Measurements from ENCODE around the gene TMEM182.

Gene TMEM182

GRCh38 chr2:102792568-102793208, 30.9 kb downstream of the TMEM182 start:
- Histone ChIP-seq H3K9me3 (ENCODE audit: insufficient read depth, low read length) (no peaks in the 10 kb centered on the region), H3K27ac (ENCODE audit: low read length) (no peak overlapping the region), H3K79me2 (ENCODE audit: low read length) (no peaks in the 10 kb centered on the region), H4K20me1 (ENCODE audit: insufficient read depth, low read length) (no peaks in the 10 kb centered on the region), H3K36me3 (replicated peaks; ENCODE audit: low read depth, low read length) (no peaks in the 10 kb centered on the region), H3K4me1 (ENCODE audit: low read length) (peaks cover 4% of the 10 kb centered on the region; the same call in 1 of the 2 replicates), H3K9ac (ENCODE audit: low read length) (no peak overlapping the region), H3K4me3 (ENCODE audit: low read length) (no peak overlapping the region), H3K27me3 (ENCODE audit: low read depth, low read length) (no peaks in the 10 kb centered on the region), H3K4me2 (ENCODE audit: low read length) (no peak overlapping the region), H2AFZ (ENCODE audit: low read depth, low read length) (no peak overlapping the region)
- no peak for TF ChIP-seq EZH2phosphoT487 (IDR thresholded peaks at IDR 0.05; ENCODE audit: low read depth)
- TF ChIP-seq, protein P1, sequence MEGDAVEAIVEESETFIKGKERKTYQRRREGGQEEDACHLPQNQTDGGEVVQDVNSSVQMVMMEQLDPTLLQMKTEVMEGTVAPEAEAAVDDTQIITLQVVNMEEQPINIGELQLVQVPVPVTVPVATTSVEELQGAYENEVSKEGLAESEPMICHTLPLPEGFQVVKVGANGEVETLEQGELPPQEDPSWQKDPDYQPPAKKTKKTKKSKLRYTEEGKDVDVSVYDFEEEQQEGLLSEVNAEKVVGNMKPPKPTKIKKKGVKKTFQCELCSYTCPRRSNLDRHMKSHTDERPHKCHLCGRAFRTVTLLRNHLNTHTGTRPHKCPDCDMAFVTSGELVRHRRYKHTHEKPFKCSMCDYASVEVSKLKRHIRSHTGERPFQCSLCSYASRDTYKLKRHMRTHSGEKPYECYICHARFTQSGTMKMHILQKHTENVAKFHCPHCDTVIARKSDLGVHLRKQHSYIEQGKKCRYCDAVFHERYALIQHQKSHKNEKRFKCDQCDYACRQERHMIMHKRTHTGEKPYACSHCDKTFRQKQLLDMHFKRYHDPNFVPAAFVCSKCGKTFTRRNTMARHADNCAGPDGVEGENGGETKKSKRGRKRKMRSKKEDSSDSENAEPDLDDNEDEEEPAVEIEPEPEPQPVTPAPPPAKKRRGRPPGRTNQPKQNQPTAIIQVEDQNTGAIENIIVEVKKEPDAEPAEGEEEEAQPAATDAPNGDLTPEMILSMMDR (IDR thresholded peaks at IDR 0.05; ENCODE audit: low read depth, low read length): no peak

DNA sequence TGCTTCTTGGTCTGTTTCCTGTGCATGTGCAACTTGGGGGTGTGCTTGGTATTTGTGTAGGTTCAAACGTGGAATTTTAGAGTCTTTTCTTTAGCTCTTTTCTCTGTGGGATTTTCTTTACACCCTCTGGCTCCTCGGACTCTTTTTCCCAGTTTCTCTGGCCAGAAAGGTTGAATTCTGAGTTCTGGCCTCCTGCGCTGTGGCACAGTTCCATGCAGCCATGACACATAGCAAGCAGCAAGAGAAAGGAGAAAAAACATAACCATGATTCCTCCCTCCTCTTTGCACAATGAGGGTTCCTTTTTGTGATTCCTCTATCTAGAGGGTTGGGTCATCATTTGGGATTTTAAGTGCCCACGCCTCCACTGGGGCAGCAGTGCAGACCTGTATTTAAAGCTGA, 33.8 kb downstream of the TMEM182 start:
- H3K4me2 ChIP-seq (ENCODE audit: low read length): no peak overlapping the region
- H3K9ac ChIP-seq (ENCODE audit: low read length): no peak overlapping the region
- peaks cover 4% of the 10 kb centered on the region; the same call in 1 of the 2 replicates for H3K4me1 ChIP-seq (ENCODE audit: low read length)
- H3K27ac ChIP-seq (ENCODE audit: low read length): no peak overlapping the region
- H3K4me3 ChIP-seq (ENCODE audit: low read length): no peak overlapping the region
- H3K9me3 ChIP-seq (ENCODE audit: insufficient read depth, low read length): no peaks in the 10 kb centered on the region
- no peak for TF ChIP-seq EZH2phosphoT487 (IDR thresholded peaks at IDR 0.05; ENCODE audit: low read depth)
- TF ChIP-seq, protein P1 (IDR thresholded peaks at IDR 0.05; ENCODE audit: low read depth, low read length): no peak
- H2AFZ ChIP-seq (ENCODE audit: low read depth, low read length): no peak overlapping the region
- H3K79me2 ChIP-seq (ENCODE audit: low read length): no peaks in the 10 kb centered on the region
- H3K27me3 ChIP-seq (ENCODE audit: low read depth, low read length): no peaks in the 10 kb centered on the region
- no peaks in the 10 kb centered on the region for H4K20me1 ChIP-seq (ENCODE audit: insufficient read depth, low read length)
- H3K36me3 ChIP-seq (replicated peaks; ENCODE audit: low read depth, low read length): peaks cover 11% of the 10 kb centered on the region

DNA sequence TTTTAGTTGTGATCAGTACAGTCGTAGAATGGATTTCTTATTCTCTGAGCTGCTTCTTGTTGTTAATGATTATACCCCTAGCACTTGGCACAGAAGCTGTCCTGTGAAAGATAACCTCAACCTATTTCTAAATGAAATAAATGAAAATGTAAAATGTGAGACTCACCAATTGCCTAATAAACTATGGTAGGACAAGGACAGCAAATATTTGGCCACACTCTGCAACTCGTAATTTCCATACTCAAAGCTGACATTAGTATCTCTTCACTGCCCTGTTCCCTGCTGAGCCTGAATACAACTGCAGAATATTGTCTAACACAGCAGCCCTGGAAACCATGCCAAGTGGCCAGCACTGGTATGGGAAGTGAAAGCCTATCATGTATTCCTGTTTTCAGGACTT, 34.5 kb downstream of the TMEM182 start:
- Histone ChIP-seq H3K4me2 (ENCODE audit: low read length) (no peak overlapping the region), H2AFZ (ENCODE audit: low read depth, low read length) (no peak overlapping the region), H3K9me3 (ENCODE audit: insufficient read depth, low read length) (0 out of 2 replicates have a peak, but pooled peaks cover 2% of the 10 kb centered on the region), H3K27me3 (ENCODE audit: low read depth, low read length) (no peaks in the 10 kb centered on the region), H3K36me3 (replicated peaks; ENCODE audit: low read depth, low read length) (peaks cover 15% of the 10 kb centered on the region), H3K4me3 (ENCODE audit: low read length) (no peak overlapping the region), H3K27ac (ENCODE audit: low read length) (no peak overlapping the region), H3K4me1 (ENCODE audit: low read length) (peaks cover 4% of the 10 kb centered on the region; the same call in 1 of the 2 replicates), H4K20me1 (ENCODE audit: insufficient read depth, low read length) (no peaks in the 10 kb centered on the region), H3K79me2 (ENCODE audit: low read length) (no peaks in the 10 kb centered on the region), H3K9ac (ENCODE audit: low read length) (no peak overlapping the region)
- TF ChIP-seq, protein P1 (IDR thresholded peaks at IDR 0.05; ENCODE audit: low read depth, low read length): no peak
- no peak for TF ChIP-seq EZH2phosphoT487 (IDR thresholded peaks at IDR 0.05; ENCODE audit: low read depth)

GRCh38 chr2:102797486-102797885, 35.7 kb downstream of the TMEM182 start:
- Histone ChIP-seq H3K9me3 (ENCODE audit: insufficient read depth, low read length) (0 out of 2 replicates have a peak, but pooled peaks cover 2% of the 10 kb centered on the region), H3K4me1 (ENCODE audit: low read length) (no peaks in the 10 kb centered on the region), H2AFZ (ENCODE audit: low read depth, low read length) (no peak overlapping the region), H3K27ac (ENCODE audit: low read length) (no peak overlapping the region), H3K27me3 (ENCODE audit: low read depth, low read length) (no peaks in the 10 kb centered on the region), H3K36me3 (replicated peaks; ENCODE audit: low read depth, low read length) (peaks cover 18% of the 10 kb centered on the region), H3K4me2 (ENCODE audit: low read length) (no peak overlapping the region), H3K79me2 (ENCODE audit: low read length) (no peaks in the 10 kb centered on the region), H3K9ac (ENCODE audit: low read length) (no peak overlapping the region), H4K20me1 (ENCODE audit: insufficient read depth, low read length) (no peaks in the 10 kb centered on the region), H3K4me3 (ENCODE audit: low read length) (no peak overlapping the region)
- no peak for TF ChIP-seq EZH2phosphoT487 (IDR thresholded peaks at IDR 0.05; ENCODE audit: low read depth)
- TF ChIP-seq, protein P1 (IDR thresholded peaks at IDR 0.05; ENCODE audit: low read depth, low read length): no peak

Measured in OCI-LY3 (cell line).